HT1080 (cell line): ENCODE data around the gene NUDT10. TPM values are rescaled to one million over a fixed set of nuclear protein-coding genes. Genes with fewer than 3 reads are reported as not detected.
A peak's percentile ranks its signal among the peaks of the same experiment; 100 is the strongest.
"Not testable (repeated sequence)": the region's sequence is repeated elsewhere in the genome, so short reads cannot be mapped to it uniquely, and the experiment has no call there.

ENCODE experiments used
- DNase-seq: peaks from one replicate; pipeline ENCODE4 v3.0.0-alpha.2; 2015; ENCODE audit warnings: low read depth
- polyA plus RNA-seq, 2 experiments: library from polyadenylated mRNA; depleted of rRNA; stranded (reverse); fragments of >200 nt; gene quantifications; 2 replicates each; pipeline ENCODE4 v1.2.3, GENCODE V29; 2015
- total RNA-seq: library from RNA; depleted of rRNA; stranded (reverse); fragments of >200 nt; shearing (Covaris generic); gene quantifications from 2 replicates; pipeline ENCODE4 v1.2.3, GENCODE V29; 2014; rRNA removed

Gene NUDT10
- total RNA-seq = 0.17 TPM in 1 of 2 replicates, not detected in the other
- polyA plus RNA-seq (2015; cell fraction: cytosol; rRNA removed) = 0.07 and 0.09 TPM in 2 replicates
- polyA plus RNA-seq (2015; cell fraction: nucleus; rRNA removed) = 0.06 TPM in 1 of 2 replicates, not detected in the other

GRCh38 chrX:51332188-51332942 is at the start of gene NUDT10:
NUDT10 (plus strand) TSS chrX:51332822; CDS start chrX:51332966, 144 bp downstream.
- no peak for DNase-seq

- DNase-seq = no peak
These were observed 40.2 kb upstream of the NUDT10 start for GRCh38 chrX:51292421-51292820.

GRCh38 chrX:51296138-51296537 is 36.5 kb upstream of the NUDT10 start:
- DNase-seq = no peak

- DNase-seq = no peak
These were observed 16.4 kb upstream of the NUDT10 start for GRCh38 chrX:51316271-51316670.

- not testable (repeated sequence) for DNase-seq
These were observed 542 bp downstream of the NUDT10 start for GRCh38 chrX:51332943-51333785.

GRCh38 chrX:51334276-51334675 is 1.7 kb downstream of the NUDT10 start:
- DNase-seq = no peak

- DNase-seq = peak; percentile 2
These were observed 4.0 kb downstream of the NUDT10 start for GRCh38 chrX:51336584-51336983.

- no peak for DNase-seq
These were observed 28.6 kb downstream of the NUDT10 start for GRCh38 chrX:51361251-51361650.

- no peak for DNase-seq
These were observed 44.0 kb downstream of the NUDT10 start for GRCh38 chrX:51376672-51377071.

Other genes starting within 250 kb of the NUDT10 start
- 6.4 and 6.8 TPM in 2 replicates for gene NUDT11, start 163.8 kb downstream of the NUDT10 start, total RNA-seq